GM13977 (cell line): ENCODE data around the gene PUDP.

Source experiments
- DNase-seq: peaks from one replicate; pipeline ENCODE4 v3.0.0; 2012; ENCODE audit warnings: low spot score
- CTCF ChIP-seq: IDR thresholded peaks from 2 replicates; pipeline ENCODE4 v1.5.1; 2012; ENCODE audit warnings: mild to moderate bottlenecking, control low read depth; ENCODE audit not compliant: insufficient read depth; ENCODE audit errors: extremely low read depth, missing control alignments
- in situ Hi-C: fragments of 300-500 bp; cut with MboI; formaldehyde crosslinking; loops from one replicate; pipeline ENCODE4 v1.12.0; 2022; ENCODE audit warnings: low sequenced_read_pairs, low pct_unique_long_range_greater_than_20kb, mixed read lengths, inconsistent platforms; ENCODE audit not compliant: unreplicated experiment

Gene PUDP

DNA sequence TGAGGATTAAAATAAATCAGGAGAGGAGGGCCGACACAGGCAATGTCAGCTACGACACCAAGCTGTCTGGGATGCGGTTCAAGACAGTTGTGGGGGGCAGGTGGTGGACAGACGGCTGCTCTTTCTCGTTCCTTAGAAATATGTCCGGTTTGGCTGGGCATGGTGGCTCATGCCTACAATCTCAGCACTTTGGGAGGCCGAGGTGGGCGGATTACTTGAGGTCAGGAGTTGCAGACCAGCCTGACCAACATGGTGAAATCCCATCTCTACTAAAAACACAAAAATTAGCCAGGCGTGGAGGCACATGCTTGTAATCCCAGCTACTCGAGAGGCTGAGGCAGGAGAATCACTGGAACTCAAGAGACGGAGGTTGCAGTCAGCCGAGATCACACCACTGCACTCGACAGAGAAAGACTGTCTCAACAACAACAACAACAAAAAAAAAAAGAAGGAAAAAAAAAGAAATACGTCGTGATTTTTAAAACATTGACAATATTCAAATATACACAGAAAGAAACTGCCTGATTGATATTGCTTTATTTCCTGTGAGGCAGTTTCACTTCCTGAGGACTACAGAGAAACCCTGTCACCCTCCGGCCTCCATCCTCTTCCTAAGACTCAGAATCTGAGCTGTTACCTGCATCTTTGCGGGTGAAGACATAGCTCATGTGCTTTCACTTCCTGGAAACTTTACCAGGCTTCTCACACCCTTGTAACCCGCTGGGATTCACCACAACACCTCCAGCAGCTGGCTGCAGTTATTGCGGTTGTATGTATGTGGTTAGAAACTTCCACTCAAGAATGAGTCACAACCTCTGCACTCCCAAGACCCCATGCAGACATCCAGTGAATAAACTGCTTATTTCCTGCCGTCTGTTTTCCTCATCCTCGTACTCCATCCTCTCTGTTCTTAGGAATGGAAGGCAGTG is 64.2 kb downstream of the PUDP start:
- in situ Hi-C loops: loop anchor here (25.0 kb wide), 2 partner anchors 346 to 1071 kb away; no protein-coding TSS in a partner anchor
- no peak for TF ChIP-seq CTCF
- DNase-seq: peak; percentile 51

DNA sequence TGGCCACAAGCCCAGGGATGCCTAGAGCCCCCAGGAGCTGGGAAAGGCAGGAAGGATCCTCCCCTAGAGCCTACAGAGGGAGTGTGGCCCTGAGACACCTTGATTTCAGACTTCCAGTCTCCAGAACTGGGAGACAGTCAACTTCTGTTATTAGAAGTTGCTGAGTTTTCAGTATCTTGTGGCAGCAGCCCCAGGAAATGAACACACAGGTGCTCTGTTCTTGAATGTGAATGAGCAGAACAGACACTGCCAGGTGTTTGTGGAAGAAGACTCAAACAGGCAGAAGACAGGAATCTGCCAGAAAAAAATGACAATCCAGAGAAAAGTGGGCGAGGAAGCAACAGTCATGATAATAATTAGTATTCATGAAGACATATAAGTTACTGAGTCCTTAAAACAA is 64.9 kb downstream of the PUDP start:
- no peak for TF ChIP-seq CTCF
- in situ Hi-C loops: loop anchor here (25.0 kb wide), 2 partner anchors 346 to 1071 kb away; no protein-coding TSS in a partner anchor
- DNase-seq: no peak

DNA sequence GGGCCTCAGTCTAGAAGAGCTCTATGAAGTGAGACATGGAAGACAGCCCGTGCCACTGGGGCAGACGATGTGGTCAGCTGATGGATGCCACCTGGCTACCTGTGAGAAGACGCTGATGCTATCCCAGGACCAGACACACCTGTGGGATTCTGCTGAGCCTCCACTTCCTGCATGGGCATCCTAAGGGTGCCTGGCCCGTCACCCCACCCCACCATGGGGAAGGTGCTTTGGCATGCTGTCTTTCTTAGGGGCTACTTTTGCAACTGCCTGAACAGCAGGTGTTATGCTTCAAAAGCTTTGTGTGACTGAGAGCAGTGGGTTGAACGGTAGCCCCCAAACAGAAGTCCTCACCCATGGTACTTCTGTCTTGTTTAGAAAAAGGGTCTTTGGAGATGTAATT is 65.4 kb downstream of the PUDP start:
- TF ChIP-seq CTCF: no peak
- in situ Hi-C loops: loop anchor here (25.0 kb wide), 2 partner anchors 345 to 1070 kb away; no protein-coding TSS in a partner anchor
- DNase-seq: no peak

DNA sequence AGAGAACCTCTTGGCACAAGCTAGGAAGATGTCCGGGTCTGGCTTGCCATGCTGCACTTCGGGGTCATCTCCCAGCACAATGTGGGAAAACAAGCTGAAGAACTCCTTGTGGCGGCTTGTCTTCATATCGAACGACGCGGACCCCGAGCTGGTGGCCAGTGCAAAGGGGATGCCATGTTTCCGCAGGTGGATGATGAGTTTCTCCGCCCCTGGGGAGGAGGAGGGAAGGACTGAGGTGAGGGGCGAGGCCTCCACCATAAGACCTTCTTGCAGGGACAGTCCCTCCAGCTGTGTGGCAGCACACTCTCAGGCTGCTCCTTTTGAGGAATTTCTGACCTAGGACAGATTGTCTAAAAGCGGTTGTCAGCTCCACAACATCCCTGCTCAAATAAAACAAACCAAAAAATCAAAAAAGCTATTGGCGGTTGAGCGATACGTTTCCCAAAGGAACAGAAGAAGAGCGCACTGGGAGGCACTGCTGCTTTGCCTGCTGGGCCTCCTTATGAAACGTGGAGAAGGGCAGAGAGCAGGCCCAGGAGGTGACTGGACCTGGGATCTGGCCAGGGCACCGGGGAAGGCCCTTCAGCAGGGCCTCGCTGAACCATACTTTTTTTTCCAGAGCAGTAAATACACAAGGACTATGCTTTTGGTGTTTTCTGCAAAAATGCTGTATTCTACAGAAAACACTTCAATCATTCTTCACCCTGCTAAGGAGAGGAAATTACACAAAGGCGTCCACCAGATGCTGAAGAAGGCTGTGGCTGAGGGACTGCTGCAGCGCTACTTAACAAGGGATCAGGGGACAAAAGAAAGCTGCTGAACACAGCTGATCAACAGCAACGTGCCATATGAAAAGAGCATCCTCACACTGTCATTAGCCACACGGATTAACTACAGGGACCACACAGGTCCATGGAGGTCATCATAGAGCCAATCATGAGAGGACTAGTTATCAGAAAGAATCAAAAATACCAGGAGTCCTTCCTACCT is 70.4 kb downstream of the PUDP start:
- no peak for DNase-seq
- in situ Hi-C loops: loop anchor here (25.0 kb wide), 2 partner anchors 340 to 1065 kb away; no protein-coding TSS in a partner anchor
- no peak for TF ChIP-seq CTCF

- no peak for DNase-seq
Measured at GRCh38 chrX:7076245-7076661, 71.7 kb downstream of the PUDP start.

More at GRCh38 chrX:7076245-7076661, 71.7 kb downstream of the PUDP start:
- TF ChIP-seq CTCF: no peak
- in situ Hi-C loops: loop anchor here (25.0 kb wide), 2 partner anchors 339 to 1064 kb away; no protein-coding TSS in a partner anchor
